Osteocyte (in vitro differentiated cells): ENCODE measurements around the gene WWP2. TPM values are rescaled to one million over a fixed set of nuclear protein-coding genes. Genes with fewer than 3 reads are reported as not detected.

Experiments
- DNase-seq: peaks from one replicate; pipeline ENCODE4 v3.0.0; 2021; ENCODE audit warnings: mixed read lengths; ENCODE audit not compliant: unreplicated experiment; ENCODE audit errors: extremely low spot score
- H3K27ac Mint-ChIP-seq: one replicate; pipeline ENCODE4 v1.8.0; 2021; ENCODE audit warnings: mild to moderate bottlenecking, mixed read lengths; ENCODE audit not compliant: unreplicated experiment
- H3K27me3 Mint-ChIP-seq: one replicate; pipeline ENCODE4 v1.8.0; 2021; ENCODE audit warnings: mixed read lengths; ENCODE audit not compliant: unreplicated experiment
- H3K36me3 Mint-ChIP-seq: one replicate; pipeline ENCODE4 v1.8.0; 2021; ENCODE audit warnings: mixed read lengths; ENCODE audit not compliant: unreplicated experiment
- H3K4me1 Mint-ChIP-seq: one replicate; pipeline ENCODE4 v1.8.0; 2021; ENCODE audit warnings: mixed read lengths; ENCODE audit not compliant: unreplicated experiment
- H3K4me3 Mint-ChIP-seq: one replicate; pipeline ENCODE4 v1.8.0; 2021; ENCODE audit warnings: mild to moderate bottlenecking, moderate library complexity, mixed read lengths; ENCODE audit not compliant: unreplicated experiment
- H3K9me3 Mint-ChIP-seq: one replicate; pipeline ENCODE4 v1.8.0; 2021; ENCODE audit warnings: mixed read lengths; ENCODE audit not compliant: unreplicated experiment
- total RNA-seq: library from RNA; stranded (reverse); gene quantifications from 2 replicates; pipeline ENCODE4 v1.2.1, GENCODE V29; 2021
- TF ChIP-seq, protein P1 (sequence below): fragments of 200-600 bp; sonication (generic); IDR thresholded peaks from 2 replicates; pipeline ENCODE4 v1.5.0; 2021; ENCODE audit warnings: antibody characterized with exemption, mild to moderate bottlenecking, moderate library complexity

Gene WWP2
- total RNA-seq, 1 donor from 2014 or later = 36.2 TPM

DNA sequence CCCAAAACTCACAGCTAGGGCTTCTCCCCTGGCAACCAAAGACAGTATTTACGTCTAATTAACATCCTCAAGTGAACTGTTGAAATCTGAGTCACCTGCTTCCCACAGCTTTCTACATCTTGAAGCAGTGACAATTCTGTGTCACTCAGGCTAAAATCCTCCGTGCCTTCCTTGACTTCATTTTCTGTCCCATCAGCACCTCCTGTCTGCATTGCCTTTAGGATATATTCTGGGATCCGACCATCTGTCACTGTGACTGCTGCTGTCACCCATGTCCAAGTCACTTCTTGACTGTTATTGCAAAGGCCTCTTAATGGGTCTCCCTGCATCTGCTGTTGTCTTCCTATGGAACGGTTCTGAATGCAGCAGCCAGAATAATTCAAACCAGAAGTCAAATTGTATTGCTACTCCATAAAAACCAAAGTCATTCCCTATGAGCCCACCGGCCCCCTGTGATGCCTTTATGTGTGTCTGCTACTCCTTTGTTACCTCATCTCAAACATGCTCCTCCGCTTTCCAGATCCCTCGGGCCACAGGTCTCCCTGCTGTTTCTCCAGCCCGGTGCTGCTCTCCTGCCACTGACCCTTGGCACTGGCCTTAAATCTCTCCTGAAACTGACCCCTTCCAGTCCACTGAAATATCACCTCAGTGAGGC lies 56.9 kb downstream of the WWP2 start:
- H3K27ac Mint-ChIP-seq = no peak overlapping the region
- DNase-seq = no peak
- TF ChIP-seq, protein P1, sequence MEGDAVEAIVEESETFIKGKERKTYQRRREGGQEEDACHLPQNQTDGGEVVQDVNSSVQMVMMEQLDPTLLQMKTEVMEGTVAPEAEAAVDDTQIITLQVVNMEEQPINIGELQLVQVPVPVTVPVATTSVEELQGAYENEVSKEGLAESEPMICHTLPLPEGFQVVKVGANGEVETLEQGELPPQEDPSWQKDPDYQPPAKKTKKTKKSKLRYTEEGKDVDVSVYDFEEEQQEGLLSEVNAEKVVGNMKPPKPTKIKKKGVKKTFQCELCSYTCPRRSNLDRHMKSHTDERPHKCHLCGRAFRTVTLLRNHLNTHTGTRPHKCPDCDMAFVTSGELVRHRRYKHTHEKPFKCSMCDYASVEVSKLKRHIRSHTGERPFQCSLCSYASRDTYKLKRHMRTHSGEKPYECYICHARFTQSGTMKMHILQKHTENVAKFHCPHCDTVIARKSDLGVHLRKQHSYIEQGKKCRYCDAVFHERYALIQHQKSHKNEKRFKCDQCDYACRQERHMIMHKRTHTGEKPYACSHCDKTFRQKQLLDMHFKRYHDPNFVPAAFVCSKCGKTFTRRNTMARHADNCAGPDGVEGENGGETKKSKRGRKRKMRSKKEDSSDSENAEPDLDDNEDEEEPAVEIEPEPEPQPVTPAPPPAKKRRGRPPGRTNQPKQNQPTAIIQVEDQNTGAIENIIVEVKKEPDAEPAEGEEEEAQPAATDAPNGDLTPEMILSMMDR = no peak
- H3K36me3 Mint-ChIP-seq = peaks cover 5% of the 10 kb centered on the region
- H3K9me3 Mint-ChIP-seq = no peaks in the 10 kb centered on the region
- no peak overlapping the region for H3K4me3 Mint-ChIP-seq
- H3K27me3 Mint-ChIP-seq = no peaks in the 10 kb centered on the region
- peaks cover 19% of the 10 kb centered on the region for H3K4me1 Mint-ChIP-seq

GRCh38 chr16:69820926-69821541 lies 58.9 kb downstream of the WWP2 start:
- no peaks in the 10 kb centered on the region for H3K27me3 Mint-ChIP-seq
- H3K9me3 Mint-ChIP-seq = no peaks in the 10 kb centered on the region
- DNase-seq = no peak
- H3K4me3 Mint-ChIP-seq = peak overlapping the region; percentile 23
- peaks cover 5% of the 10 kb centered on the region for H3K36me3 Mint-ChIP-seq
- peaks cover 12% of the 10 kb centered on the region for H3K4me1 Mint-ChIP-seq
- TF ChIP-seq, protein P1 = no peak
- peak overlapping the region; percentile 75 for H3K27ac Mint-ChIP-seq

GRCh38 chr16:69821844-69822173 lies 59.7 kb downstream of the WWP2 start:
- Mint-ChIP-seq H3K27me3 (no peaks in the 10 kb centered on the region), H3K4me3 (no peak overlapping the region), H3K36me3 (peaks cover 5% of the 10 kb centered on the region), H3K4me1 (peaks cover 12% of the 10 kb centered on the region), H3K27ac (peak overlapping the region; percentile 75), H3K9me3 (no peaks in the 10 kb centered on the region)
- TF ChIP-seq, protein P1 = no peak
- no peak for DNase-seq

GRCh38 chr16:69822174-69822935 lies 60.2 kb downstream of the WWP2 start:
- peaks cover 13% of the 10 kb centered on the region for H3K4me1 Mint-ChIP-seq
- H3K27ac Mint-ChIP-seq = no peak overlapping the region
- TF ChIP-seq, protein P1 = no peak
- no peaks in the 10 kb centered on the region for H3K27me3 Mint-ChIP-seq
- no peaks in the 10 kb centered on the region for H3K9me3 Mint-ChIP-seq
- H3K4me3 Mint-ChIP-seq = no peak overlapping the region
- H3K36me3 Mint-ChIP-seq = peaks cover 5% of the 10 kb centered on the region
- no peak for DNase-seq
